Heart left ventricle (tissue), 16 donors: ENCODE measurements around the gene OR2B2. TPM values are rescaled to one million over a fixed set of nuclear protein-coding genes. Genes with fewer than 3 reads are reported as not detected.
A peak's percentile ranks its signal among the peaks of the same experiment; 100 is the strongest.

Source experiments
- ATAC-seq, 4 donors: fragments of 200-7000 bp; cut with Tn5 transposase; one replicate each; pipeline ENCODE4 v1.9.1; 2020 to 2022; ENCODE audit warnings: moderate library complexity in 4 of 4, mild to moderate bottlenecking in 3 of 4, moderate number of reproducible peaks in 1 of 4
- DNase-seq, 5 donors: peaks; one replicate each; pipeline ENCODE4 v3.0.0-alpha.2; 2020
- H3K27ac ChIP-seq, 12 donors: fragments of 200-600 bp; sonication (generic) in 4 of 12; one replicate each; pipeline versions ENCODE4 v1.5.0 to v1.8.0; 2016 to 2022; ENCODE audit warnings: mild to moderate bottlenecking in 2 of 12
- H3K27me3 ChIP-seq, 9 donors: fragments of 200-600 bp; sonication (generic) in 2 of 9; one replicate each; pipeline versions ENCODE4 v1.5.1 to v1.8.0; 2016 to 2022; ENCODE audit warnings: mild to moderate bottlenecking in 3 of 9
- H3K36me3 ChIP-seq, 9 donors: fragments of 200-600 bp; sonication (generic) in 2 of 9; one replicate each; pipeline versions ENCODE4 v1.5.0 to v1.8.0; 2018 to 2022; ENCODE audit warnings: mild to moderate bottlenecking in 2 of 9
- H3K4me1 ChIP-seq, 12 donors: fragments of 200-600 bp; sonication (generic) in 4 of 12; one replicate each; pipeline versions ENCODE4 v1.5.0 to v1.8.0; 2016 to 2022; ENCODE audit warnings: mild to moderate bottlenecking in 3 of 12
- H3K4me3 ChIP-seq, 12 donors: fragments of 200-600 bp; sonication (generic) in 4 of 12; one replicate each; pipeline versions ENCODE4 v1.5.0 to v1.8.0; 2017 to 2022; ENCODE audit warnings: mild to moderate bottlenecking in 9 of 12, moderate library complexity in 4 of 12
- H3K9me3 ChIP-seq, 12 donors: fragments of 200-600 bp; sonication (generic) in 4 of 12; one replicate each; pipeline versions ENCODE4 v1.5.0 to v1.8.0; 2016 to 2022; ENCODE audit warnings: mild to moderate bottlenecking in 1 of 12
- CTCF ChIP-seq, 12 donors: fragments of 200-600 bp; sonication (generic) in 4 of 12; IDR thresholded peaks; one replicate each; pipeline versions ENCODE4 v1.5.0 to v1.8.0; 2018 to 2022; ENCODE audit warnings: antibody characterized with exemption in 12 of 12, mild to moderate bottlenecking in 5 of 12
- POLR2A ChIP-seq, 2 donors: fragments of 450-650 bp; IDR thresholded peaks; one replicate each; pipeline ENCODE4 v1.6.1; 2017; ENCODE audit warnings: antibody characterized with exemption in 2 of 2, mild to moderate bottlenecking in 2 of 2, moderate library complexity in 2 of 2
- WGBS, 4 donors: extraction: QIAGEN DNeasy Blood & Tissue Kit in 2 of 4; methylation state at CpG; one replicate each; pipeline versions ENCODE4 v1.1.5 to v1.1.7; 2013 to 2018; 5-methylcytosine and 5-hydroxymethylcytosine counted together
- intact Hi-C, 10 donors: fragments of 100-400 bp; cut with DNase I; formaldehyde crosslinking; loops; one replicate each; pipeline versions ENCODE4 v1.11.1 to v1.14.2; 2022
- polyA plus RNA-seq, 2 donors: library from polyadenylated mRNA; stranded (reverse); fragments of 200-250 nt; gene quantifications; one replicate each; pipeline ENCODE4 v1.2.3, GENCODE V29; 2013
- total RNA-seq, 9 donors: library from RNA; depleted of rRNA in 2 of 9; stranded (reverse); fragments of >200 nt in 2 of 9; fragmentation: NEBNext Ultra II Directional in 3 of 9; extraction: Animal tissue kit (Norgen Biotek cat#: 25700) in 3 of 9; gene quantifications; one replicate each; pipeline versions ENCODE4 v1.1.0 to v1.2.4, GENCODE V29; 2016 to 2023
- donor health status: ischemic (EF 13 %, LVEDD 7.1; RV severe dilation, severe dysfunction).
- donor health status: healthy with polysubstance abuse.
- donor health status: DM: no; HTN: yes; CAD: no.
- donor health status: DM: no; HTN: no; CAD: no.
- donor health status: ischemic (EF 25% LVEDD 6.9; RV normal size, moderate dysfunction).
- donor health status: ischemic (EF 25% LVEDD 5.7; RV mildly dilated, moderate dysfunction).
- donor health status: healthy.
- donor health status: DM: yes; HTN: yes; CAD: no.
- donor health status: ischemic (EF 35%, LVEDD 5.7; RV mildly dilated, moderate dysfunction).
- donor health status: nonischemic (EF 11% LVEDD 7.7; RV severe dilation, severe dysfunction).
- donor health status: DM: yes; HTN: yes; CAD: no.
- donor health status: PGD.
- donor health status: ischemic (EF 29% LVEDD 5.4; RV normal size, mild dysfunction).
- donor health status: nonischemic (EF 23%, LVEDD 6.1; RV moderate dilation, normal function).

The OR2B2 gene
- total and polyA plus RNA-seq, 11 donors, result not detected

GRCh38 chr6:27883136-27883535 is 29.1 kb downstream of the OR2B2 start:
- DNase-seq, result no peak
- ATAC-seq, result no peak
- Histone ChIP-seq H3K9me3 (no peaks in the 10 kb centered on the region), H3K4me3 (no peak overlapping the region), H3K27me3 (peaks cover 0 to 43% (median 3%) of the 10 kb centered on the region in 9 donors), H3K27ac (no peak overlapping the region), H3K4me1 (no peaks in the 10 kb centered on the region), H3K36me3 (no peaks in the 10 kb centered on the region)
- TF ChIP-seq POLR2A (IDR thresholded peaks at IDR 0.05) (no peak), CTCF (IDR thresholded peaks at IDR 0.05) (no peak)
- 89 to 97% (median 95%) methylated on average over 1 of the region's 1 CpG for WGBS, 4 donors
- intact Hi-C loops, result no loop called here

- H3K27me3 ChIP-seq, result peaks cover 0 to 38% (median 0%) of the 10 kb centered on the region in 9 donors
- H3K4me3 ChIP-seq, result no peak overlapping the region
- WGBS, 4 donors, result 76 to 81% (median 77%) methylated on average over 5 of the region's 5 CpGs
- no peak for TF ChIP-seq CTCF (IDR thresholded peaks at IDR 0.05)
- no peak for TF ChIP-seq POLR2A (IDR thresholded peaks at IDR 0.05)
- no peaks in the 10 kb centered on the region for H3K36me3 ChIP-seq
- intact Hi-C loops, result no loop called here
- H3K4me1 ChIP-seq, result no peaks in the 10 kb centered on the region
- no peak overlapping the region for H3K27ac ChIP-seq
- no peak for DNase-seq
- no peak for ATAC-seq
- no peaks in the 10 kb centered on the region for H3K9me3 ChIP-seq
These were observed 29.6 kb downstream of the OR2B2 start for GRCh38 chr6:27882624-27883023.

GRCh38 chr6:27879837-27880236 is 32.4 kb downstream of the OR2B2 start:
- WGBS, 4 donors, result 78 to 83% (median 79%) methylated on average over 5 of the region's 5 CpGs
- ATAC-seq, result no peak
- no peak for TF ChIP-seq CTCF (IDR thresholded peaks at IDR 0.05)

GRCh38 chr6:27874016-27874415 is 38.2 kb downstream of the OR2B2 start:
- ATAC-seq, result no peak
- Histone ChIP-seq H3K27me3 (peaks cover 0 to 62% (median 30%) of the 10 kb centered on the region in 9 donors), H3K4me3 (peak overlapping the region in 8 of 12 donors; percentile 54 to 72 (median 62))

More at GRCh38 chr6:27879837-27880236, 32.4 kb downstream of the OR2B2 start:
- H3K27me3 ChIP-seq, result peaks cover 0 to 17% (median 0%) of the 10 kb centered on the region in 9 donors
- no peak overlapping the region for H3K27ac ChIP-seq
- no peaks in the 10 kb centered on the region for H3K36me3 ChIP-seq
- H3K4me3 ChIP-seq, result no peak overlapping the region
- intact Hi-C loops, result no loop called here
- no peaks in the 10 kb centered on the region for H3K9me3 ChIP-seq
- no peaks in the 10 kb centered on the region for H3K4me1 ChIP-seq
- no peak for DNase-seq

More at GRCh38 chr6:27874016-27874415, 38.2 kb downstream of the OR2B2 start:
- H3K27ac ChIP-seq, result peak overlapping the region in 3 of 12 donors; percentile 46 to 94 (median 58)
- intact Hi-C loops, result loop anchor here in 1 of 10 donors (5.0 kb wide), 1 partner anchor 37 kb away; a partner anchor contains a TSS
- 72 to 88% (median 81%) methylated on average over 8 of the region's 8 CpGs for WGBS, 4 donors
- peaks cover 0 to 31% (median 2%) of the 10 kb centered on the region in 12 donors for H3K4me1 ChIP-seq
- no peak for DNase-seq
- no peaks in the 10 kb centered on the region for H3K9me3 ChIP-seq
- TF ChIP-seq CTCF (IDR thresholded peaks at IDR 0.05) (no peak), POLR2A (IDR thresholded peaks at IDR 0.05) (no peak)
- no peaks in the 10 kb centered on the region for H3K36me3 ChIP-seq
